ENCODE results near the gene TRIM62.
"Not testable (repeated sequence)": the region's sequence is repeated elsewhere in the genome, so short reads cannot be mapped to it uniquely, and the experiment has no call there.

TRIM62 gene

DNA sequence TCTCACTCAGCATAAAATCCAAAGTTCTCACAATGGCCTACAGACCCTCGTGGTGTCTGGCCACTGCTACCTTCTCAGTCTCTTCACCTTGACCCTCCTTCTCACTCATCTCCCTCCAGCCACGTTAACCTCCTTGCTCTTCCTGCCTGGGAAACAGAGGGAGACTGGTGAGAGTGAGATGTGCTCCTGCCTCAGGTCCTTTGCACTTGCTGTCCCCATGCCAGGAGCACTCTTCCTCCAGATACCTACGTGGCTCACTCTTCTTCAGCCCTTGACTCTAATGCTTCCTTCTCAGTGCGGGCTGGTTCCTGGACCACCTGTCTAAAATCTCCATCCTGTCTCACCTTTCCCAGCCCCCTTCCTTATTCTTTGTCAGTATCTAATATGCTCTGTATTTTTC, 24.7 kb downstream of the TRIM62 start:
- DNase-seq = no peak

- DNase-seq = no peak
Measured at GRCh38 chr1:33155877-33156538, 25.8 kb downstream of the TRIM62 start.

DNA sequence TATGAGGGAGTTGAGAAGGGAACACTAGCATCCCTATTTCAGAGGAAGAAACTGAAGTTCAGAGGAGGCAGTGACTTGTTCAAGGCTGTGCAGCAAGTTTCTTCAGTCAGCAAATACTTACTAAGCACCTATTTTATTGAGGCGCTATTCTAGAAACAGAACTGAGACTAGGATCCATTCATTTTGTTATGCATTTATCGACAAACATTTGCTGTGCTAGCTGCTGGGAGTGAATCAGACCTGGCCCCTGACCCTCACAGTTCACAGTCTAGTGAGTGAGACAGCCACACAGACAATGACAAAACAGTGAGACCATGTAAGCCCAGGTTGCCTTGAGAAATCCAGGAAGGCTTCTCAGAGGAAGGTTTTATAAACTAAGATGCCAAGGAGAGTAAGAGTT, 28.2 kb downstream of the TRIM62 start:
- DNase-seq = no peak

DNA sequence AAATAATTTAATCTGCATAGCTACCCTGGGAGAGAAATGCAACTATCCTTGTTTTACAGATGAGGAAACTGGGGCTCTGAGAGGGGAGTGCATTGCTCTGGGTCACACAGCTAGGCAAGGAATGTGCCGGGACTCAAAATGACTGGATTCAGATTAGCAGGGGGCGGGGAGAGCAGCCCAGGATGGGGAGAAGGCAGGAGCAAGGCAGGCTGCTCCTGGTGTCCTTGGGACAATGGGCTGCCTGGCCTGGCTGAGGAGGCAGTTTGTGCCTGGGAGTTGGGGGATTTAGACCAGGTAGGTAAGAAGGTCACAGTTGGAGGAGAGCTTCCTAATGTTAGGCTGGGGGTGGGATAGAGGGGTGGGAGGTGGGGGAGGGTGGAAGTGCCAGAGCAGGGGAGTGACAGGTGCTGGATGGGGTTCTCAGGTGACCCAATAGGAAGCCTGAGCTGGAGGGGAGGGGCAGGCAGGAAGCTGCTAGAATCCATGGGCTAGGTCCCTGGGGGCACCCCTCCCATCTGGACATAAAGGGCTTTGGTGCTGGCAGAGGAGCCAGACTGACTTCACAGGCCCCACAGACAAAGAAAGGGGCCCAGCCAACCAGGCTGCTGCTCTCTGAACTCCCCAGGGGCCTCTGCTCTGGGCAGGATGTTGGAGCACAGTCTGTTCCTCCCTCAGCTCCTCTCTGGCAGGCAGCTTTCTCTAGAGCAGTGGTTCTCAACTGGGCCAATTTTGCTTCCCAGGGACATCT, 29.0 kb downstream of the TRIM62 start:
- DNase-seq = peak; percentile 85

GRCh38 chr1:33151116-33151515, 30.7 kb downstream of the TRIM62 start:
- DNase-seq = no peak

DNA sequence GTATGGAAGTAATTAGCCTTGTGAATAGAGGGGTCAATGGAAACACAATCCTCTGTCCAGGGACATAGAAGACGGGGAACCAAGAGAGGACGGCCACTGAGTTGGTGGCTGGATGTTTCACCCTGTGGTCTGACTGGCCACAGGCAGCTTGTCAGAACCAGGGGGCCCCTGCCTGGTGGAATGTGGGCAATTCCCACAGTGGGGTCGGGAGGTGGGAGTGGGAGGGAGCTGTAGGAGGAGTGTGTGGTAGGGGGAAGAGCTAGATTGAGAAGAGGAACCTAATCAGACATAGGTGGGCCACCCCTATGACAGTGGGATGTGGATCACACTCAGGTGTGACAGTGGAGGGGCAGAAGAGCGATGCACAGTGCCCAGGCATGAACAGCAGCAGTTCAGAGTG, 31.3 kb downstream of the TRIM62 start:
- no peak for DNase-seq

DNA sequence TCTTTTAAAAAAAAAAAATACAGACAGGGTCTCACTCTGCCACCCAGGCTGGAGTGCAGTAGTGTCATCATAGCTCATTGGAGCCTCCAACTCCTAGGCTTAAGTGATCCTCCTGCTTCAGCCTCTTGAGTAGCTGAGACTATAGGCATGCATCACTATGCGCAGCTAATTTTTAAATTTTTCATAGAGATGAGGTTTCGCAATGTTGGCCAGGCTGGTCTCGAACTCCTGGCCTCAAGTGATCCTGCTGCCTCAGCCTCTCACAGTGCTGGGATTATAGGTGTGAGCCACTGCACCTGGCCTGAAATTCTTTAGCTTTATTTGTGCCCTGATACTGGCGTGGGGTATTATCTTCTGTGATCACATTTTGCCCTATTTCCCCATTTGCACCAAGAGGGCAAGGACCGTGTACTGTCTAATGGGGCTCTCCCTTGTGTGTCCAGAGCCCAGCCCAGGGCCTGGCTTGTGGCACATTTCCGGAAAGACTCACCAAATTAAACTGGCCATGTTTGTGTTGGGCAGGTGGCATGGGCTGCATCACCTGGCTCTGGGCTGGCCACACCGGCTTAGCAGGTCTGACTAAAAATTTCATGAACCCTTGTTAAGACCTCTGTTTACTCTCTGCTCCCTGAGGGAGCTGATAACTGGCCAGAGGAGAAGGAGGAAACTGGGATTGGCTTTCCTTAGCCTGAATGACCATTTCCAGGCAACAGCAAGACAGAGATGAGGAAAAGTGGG, 32.2 kb downstream of the TRIM62 start:
- no peak for DNase-seq

- DNase-seq = no peak
Measured at GRCh38 chr1:33148615-33149014, 33.2 kb downstream of the TRIM62 start.

- no peak for DNase-seq
Measured at GRCh38 chr1:33147997-33148314, 33.9 kb downstream of the TRIM62 start.

- DNase-seq = no peak
Measured at GRCh38 chr1:33147275-33147996, 34.4 kb downstream of the TRIM62 start.

- no peak for DNase-seq
Measured at GRCh38 chr1:33146003-33146402, 35.8 kb downstream of the TRIM62 start.

- no peak for DNase-seq
Measured at GRCh38 chr1:33143698-33144097, 38.1 kb downstream of the TRIM62 start.

DNA sequence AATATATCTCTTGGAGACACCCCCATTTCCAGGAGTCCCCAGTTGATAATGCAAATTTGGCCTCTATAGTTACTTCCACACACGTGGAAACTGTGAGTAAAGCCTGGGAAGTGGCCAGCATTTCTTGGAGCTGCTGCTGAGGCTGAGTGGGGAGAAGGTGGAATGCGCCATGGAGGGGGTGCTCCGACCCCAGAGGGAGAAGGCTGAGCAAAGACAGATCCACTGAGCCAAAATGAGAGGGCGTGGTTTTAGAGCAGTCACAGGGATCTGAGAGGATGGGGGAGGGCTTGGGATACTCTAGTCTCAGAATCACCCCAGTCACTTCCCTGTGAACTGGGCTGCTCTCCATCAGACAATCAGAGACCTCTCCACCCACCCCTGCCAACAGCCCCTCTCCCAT, 38.7 kb downstream of the TRIM62 start:
- DNase-seq = no peak

- DNase-seq = no peak
Measured at GRCh38 chr1:33142483-33143064, 39.3 kb downstream of the TRIM62 start.

DNA sequence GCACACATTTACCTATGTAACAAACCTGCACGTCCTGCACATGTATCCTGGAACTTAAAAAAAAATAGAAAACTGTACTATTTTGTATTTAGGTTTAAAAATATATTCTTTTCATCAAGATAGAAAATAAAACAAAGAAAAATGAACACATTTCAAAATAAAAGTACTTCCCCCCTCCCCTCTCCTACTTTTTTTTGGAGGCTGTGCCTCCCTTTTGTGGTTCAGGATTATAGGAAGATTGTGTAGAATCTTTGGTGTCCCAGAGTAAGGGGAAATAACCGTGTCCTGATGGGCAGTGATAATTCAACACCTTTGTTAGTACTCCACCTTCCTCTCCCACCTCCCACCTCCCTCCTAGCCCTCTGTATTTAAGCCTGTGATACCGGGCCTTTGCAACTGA, 40.1 kb downstream of the TRIM62 start:
- DNase-seq = no peak

GRCh38 chr1:33141216-33141615, 40.6 kb downstream of the TRIM62 start:
- DNase-seq = no peak

DNA sequence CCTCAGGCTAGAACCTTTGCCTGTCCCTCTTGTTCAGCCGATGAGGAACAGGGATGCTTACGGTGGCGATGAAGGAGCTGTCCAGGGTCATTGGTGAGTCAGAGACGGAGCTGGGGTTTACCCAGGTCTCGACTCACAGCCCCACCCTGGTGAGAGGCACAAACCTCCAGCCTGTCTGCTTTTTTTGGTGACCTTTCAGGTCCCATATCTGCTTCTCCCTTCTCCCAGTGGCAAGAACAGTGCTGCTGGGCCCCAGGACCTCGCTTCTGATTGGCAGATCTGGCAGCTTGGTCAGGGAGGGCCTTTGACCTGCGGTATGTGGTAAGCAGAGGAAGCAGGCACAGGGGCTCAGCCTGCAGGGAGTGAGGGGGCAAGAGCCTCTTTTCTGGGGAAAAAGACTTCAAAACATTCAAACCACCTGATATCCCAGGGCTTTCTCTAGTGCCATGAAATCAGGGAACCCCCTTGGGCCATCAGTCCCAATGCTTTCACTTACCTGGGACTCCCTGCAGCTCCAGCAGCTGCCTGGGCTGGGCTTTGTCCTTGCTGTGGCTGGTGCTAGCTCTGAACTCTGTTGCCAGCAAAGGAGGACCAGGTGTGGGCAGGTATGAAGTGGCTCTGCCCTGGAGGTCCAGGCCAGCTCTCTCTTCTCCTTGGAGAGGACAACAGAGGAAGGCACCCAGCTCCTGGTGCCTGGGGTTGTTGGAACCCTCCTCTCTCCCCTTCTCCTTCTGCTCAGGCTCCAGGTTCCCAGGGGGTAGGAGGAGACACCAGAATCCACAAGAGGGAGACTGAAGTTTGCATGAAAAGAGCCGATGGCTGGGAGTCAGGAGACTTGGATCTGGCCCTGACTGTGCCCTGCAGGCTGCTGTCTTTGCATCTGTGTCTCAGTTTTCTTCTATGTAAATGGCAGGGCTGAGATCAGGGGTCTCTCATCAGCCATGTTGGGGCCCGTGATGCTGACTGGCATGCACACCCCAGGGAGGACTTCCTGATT, 41.4 kb downstream of the TRIM62 start:
- no peak for DNase-seq

DNA sequence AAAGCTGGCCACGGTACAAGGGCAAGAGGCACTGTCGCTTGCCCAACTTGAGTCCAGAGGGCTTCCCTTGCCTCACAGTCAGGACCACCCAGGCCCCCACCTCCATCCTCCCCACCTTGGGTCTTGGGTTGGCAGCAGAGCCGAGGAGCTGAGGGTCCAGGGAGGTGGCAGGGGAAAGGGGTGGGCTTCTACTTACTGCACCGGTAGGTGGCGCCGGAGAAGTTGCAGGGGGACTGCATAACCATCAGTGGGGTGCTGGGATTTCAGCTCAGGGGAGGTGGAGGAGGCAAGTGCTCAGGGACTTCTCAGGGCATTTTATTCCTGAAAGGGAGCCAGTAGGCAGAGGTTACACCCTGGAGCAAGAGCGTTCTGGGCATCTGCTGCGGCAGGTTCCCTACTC, 44.0 kb downstream of the TRIM62 start:
- DNase-seq = peak; percentile 42

GRCh38 chr1:33136041-33136440, 45.8 kb downstream of the TRIM62 start:
- not testable (repeated sequence) for DNase-seq

- DNase-seq = no peak
Measured at GRCh38 chr1:33133478-33134105, 48.3 kb downstream of the TRIM62 start.

DNA sequence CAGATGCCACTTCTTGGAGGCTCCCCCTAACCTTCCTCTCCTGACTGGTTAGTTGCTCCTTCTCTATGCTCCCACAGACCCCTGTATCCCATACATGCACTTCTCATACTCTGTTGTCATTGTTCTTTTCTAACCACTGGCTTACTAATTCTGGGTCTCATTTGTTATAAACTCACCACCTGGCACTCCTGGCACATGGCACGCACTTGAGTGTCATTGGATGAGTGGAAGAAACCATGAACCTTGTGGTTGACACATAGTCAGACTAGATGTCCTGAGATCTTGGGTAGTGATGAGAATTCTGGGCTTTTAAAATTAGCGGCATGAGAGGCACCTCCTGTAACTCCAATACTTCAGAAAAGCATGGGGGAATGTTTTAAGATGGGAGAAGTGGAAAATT, 49.3 kb downstream of the TRIM62 start:
- DNase-seq = no peak
